IgD-negative memory B cell (primary cell): Measurements from ENCODE around the gene POLA1. TPM values are rescaled to one million over a fixed set of nuclear protein-coding genes. Genes with fewer than 3 reads are reported as not detected.

ENCODE experiments used
- H3K27ac Mint-ChIP-seq, 3 donors: one replicate each; pipeline ENCODE4 v1.8.0; 2020 to 2022; ENCODE audit warnings: mild to moderate bottlenecking in 3 of 3, mixed read lengths in 3 of 3, moderate library complexity in 1 of 3
- H3K27me3 Mint-ChIP-seq: one replicate; pipeline ENCODE4 v1.8.0; 2021; ENCODE audit warnings: mixed read lengths
- H3K36me3 Mint-ChIP-seq: one replicate; pipeline ENCODE4 v1.8.0; 2020; ENCODE audit warnings: mild to moderate bottlenecking, mixed read lengths
- H3K4me1 Mint-ChIP-seq, 3 donors: one replicate each; pipeline ENCODE4 v1.8.0; 2020 to 2022; ENCODE audit warnings: mixed read lengths in 3 of 3, mild to moderate bottlenecking in 1 of 3
- H3K4me3 Mint-ChIP-seq, 4 donors: one replicate each; pipeline ENCODE4 v1.8.0; 2020 to 2022; ENCODE audit warnings: mild to moderate bottlenecking in 4 of 4, mixed read lengths in 4 of 4, moderate library complexity in 3 of 4
- H3K9me3 Mint-ChIP-seq, 3 donors: one replicate each; pipeline ENCODE4 v1.8.0; 2020 to 2021; ENCODE audit warnings: mixed read lengths in 3 of 3, mild to moderate bottlenecking in 1 of 3
- polyA plus RNA-seq: library from polyadenylated mRNA; unstranded; fragments of 300-500 nt; fragmentation: Illumina TruSeq; gene quantifications from one replicate; pipeline ENCODE4 v1.2.3, GENCODE V29; 2021

Gene POLA1
- polyA plus RNA-seq, 1 donor from 2014 or later, result 4.3 TPM

DNA sequence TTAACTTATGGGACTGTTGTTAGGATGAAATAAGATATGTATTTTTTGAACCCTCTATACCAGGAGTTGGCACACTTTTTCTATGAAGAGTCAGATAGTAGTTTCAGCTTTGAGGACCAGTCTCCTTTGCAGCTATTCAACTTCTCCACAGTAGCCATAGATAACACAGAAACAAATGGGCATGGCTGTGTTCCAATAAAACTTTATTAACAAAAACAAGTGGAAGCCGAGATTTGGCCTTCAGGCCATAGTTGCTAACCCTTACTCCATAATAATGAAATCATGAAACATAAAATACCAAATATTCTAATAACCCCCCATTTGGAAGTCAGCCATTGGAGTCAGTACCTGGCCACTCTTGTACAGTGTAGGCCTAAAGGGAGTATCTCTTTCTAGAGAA is 291.4 kb downstream of the POLA1 start:
- H3K9me3 Mint-ChIP-seq, result peaks cover 0 to 3% (median 0%) of the 10 kb centered on the region in 3 donors
- H3K27ac Mint-ChIP-seq, result no peak overlapping the region
- H3K36me3 Mint-ChIP-seq, result no peaks in the 10 kb centered on the region
- no peaks in the 10 kb centered on the region for H3K4me1 Mint-ChIP-seq
- H3K27me3 Mint-ChIP-seq, result no peaks in the 10 kb centered on the region
- no peak overlapping the region for H3K4me3 Mint-ChIP-seq

DNA sequence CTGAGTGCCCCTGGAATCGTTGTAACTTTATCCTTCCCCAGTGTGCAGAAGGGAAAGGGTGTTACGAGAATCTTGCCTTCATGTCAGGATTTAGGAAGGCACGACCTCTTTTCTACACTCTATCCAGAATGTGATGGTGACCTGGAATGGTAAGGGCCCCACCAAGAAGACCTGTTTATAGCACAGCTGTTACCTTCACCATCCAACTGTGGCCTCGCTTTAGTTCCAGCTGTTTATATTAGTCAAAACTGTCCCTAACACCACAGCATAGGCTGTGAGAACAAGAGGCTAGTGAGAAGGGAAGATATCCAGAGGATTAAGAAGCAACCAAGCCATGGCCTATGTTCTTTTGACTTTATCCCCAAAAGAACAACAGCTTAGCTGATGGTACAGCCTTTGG is 294.0 kb downstream of the POLA1 start:
- Mint-ChIP-seq H3K36me3 (peaks cover 4% of the 10 kb centered on the region), H3K27me3 (no peaks in the 10 kb centered on the region), H3K4me1 (no peaks in the 10 kb centered on the region), H3K4me3 (no peak overlapping the region), H3K9me3 (peaks cover 0 to 3% (median 0%) of the 10 kb centered on the region in 3 donors), H3K27ac (no peak overlapping the region)

DNA sequence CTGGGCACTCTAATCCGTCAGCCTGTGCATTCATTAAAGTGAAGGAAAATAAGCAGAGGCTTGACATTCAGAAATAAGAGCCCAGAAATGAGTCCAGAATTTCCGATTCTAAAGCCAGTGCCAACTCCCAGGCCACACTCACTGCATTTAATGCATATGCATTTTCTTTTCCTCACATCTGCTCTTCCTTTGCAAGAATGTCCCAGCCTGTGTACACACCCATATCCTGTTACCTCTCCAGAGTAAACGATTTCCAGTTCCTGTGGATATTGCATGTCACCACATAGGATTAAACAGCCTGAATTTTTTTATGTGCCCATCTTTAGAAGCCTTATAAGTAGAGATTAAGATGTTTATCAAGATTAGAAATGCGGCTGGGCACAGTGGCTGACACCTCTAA is 294.6 kb downstream of the POLA1 start:
- H3K27me3 Mint-ChIP-seq, result no peaks in the 10 kb centered on the region
- H3K36me3 Mint-ChIP-seq, result peaks cover 4% of the 10 kb centered on the region
- no peak overlapping the region for H3K27ac Mint-ChIP-seq
- no peaks in the 10 kb centered on the region for H3K4me1 Mint-ChIP-seq
- peak overlapping the region in 1 of 4 donors; percentile 30 for H3K4me3 Mint-ChIP-seq
- H3K9me3 Mint-ChIP-seq, result peaks cover 0 to 3% (median 0%) of the 10 kb centered on the region in 3 donors

DNA sequence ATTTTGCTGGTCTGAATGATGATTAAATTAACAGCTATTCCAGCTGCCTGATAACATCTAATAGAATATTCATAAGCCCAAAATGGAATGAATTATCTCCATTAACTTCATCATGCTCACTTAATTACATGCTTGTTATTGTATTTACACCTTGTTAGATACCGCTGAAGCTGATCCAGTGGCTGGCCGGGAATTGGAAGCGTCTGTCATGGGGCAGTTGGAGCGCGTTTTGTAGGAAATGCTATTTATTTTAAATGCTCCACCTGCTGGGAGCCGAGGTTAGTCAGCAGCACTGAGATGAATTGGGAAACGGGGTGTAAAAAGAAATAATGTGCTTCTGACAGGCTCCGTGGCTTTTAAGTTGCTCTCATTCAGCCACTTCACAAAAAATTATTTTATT is 296.8 kb downstream of the POLA1 start:
- Mint-ChIP-seq H3K9me3 (no peaks in the 10 kb centered on the region), H3K36me3 (peaks cover 6% of the 10 kb centered on the region), H3K4me1 (no peaks in the 10 kb centered on the region), H3K27me3 (peaks cover 3% of the 10 kb centered on the region), H3K27ac (no peak overlapping the region), H3K4me3 (no peak overlapping the region)

DNA sequence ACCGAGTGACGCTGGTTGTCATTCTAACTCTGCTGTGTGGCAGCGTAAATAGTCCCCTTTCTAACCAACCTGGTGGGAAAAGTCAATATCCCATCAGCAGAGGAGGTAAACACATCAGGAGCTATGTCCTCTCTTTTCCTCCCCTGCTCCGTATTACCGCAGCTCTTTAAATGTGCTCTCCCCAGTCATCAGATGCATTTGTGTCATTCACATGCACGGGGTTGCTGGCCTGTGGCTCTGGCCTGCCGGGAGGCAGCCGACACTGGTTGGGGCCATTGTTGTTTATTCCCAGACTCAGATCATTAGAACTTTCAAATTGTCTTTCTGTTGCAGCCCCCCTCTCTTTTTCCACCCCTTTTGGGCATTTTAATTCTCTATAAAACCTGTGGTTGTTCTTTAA is 300.2 kb downstream of the POLA1 start:
- H3K4me3 Mint-ChIP-seq, result no peak overlapping the region

DNA sequence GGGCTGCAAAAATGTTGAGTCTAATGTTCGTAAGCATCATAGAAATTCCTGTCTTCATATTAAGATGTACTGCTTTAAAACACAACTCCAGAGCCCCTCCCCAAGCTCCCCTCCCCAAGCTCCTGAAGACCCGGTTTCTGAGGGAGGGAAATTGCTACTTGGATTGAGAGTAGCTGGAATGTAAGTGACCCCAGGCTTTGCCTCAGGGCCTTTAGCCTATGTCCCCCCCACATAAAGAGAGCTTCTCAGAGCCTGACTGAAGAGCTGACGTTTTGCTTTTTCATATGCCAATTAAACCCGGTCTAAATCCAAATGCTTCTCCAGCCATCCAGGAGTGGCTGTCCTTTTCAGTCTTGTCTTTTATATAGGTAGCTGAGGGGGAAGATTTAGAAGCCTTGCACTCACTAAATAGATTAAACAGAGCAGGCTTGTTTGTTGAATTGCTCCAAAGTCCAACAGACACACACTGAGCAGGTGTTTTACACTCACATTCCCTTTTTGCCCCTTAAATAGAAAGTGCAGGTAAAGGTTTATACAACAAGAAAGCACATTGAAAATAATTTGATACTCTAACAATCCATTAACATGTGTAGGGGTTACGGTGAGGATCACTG is 302.5 kb downstream of the POLA1 start:
- peaks cover 5% of the 10 kb centered on the region for H3K27me3 Mint-ChIP-seq
- no peak overlapping the region for H3K4me3 Mint-ChIP-seq
- H3K4me1 Mint-ChIP-seq, result no peaks in the 10 kb centered on the region
- no peaks in the 10 kb centered on the region for H3K9me3 Mint-ChIP-seq
- peaks cover 10% of the 10 kb centered on the region for H3K36me3 Mint-ChIP-seq
- H3K27ac Mint-ChIP-seq, result no peak overlapping the region

More for the DNA sequence above, 300.2 kb downstream of the POLA1 start:
- Mint-ChIP-seq H3K27ac (peak overlapping the region in 1 of 3 donors; percentile 71), H3K4me1 (no peaks in the 10 kb centered on the region), H3K9me3 (no peaks in the 10 kb centered on the region), H3K36me3 (peaks cover 6% of the 10 kb centered on the region), H3K27me3 (peaks cover 5% of the 10 kb centered on the region)

DNA sequence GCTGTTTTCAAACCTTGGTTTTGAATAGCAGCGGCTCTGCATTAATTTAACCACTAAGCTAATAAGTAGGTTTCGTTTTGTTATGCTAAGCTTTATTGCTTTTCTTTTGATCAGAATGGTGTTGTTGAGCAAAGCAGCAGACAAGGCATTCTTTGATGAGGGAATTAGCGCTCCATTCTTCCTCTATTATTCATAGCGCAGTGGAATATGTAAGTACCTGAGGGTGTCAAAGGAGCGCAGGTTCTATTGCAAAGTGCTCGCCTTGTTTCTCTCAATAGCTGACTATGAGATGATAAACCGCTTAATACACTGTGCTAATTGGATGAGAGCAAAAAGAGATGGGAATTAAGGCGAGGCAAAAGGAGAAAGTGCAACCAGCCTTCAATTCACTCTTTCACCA is 305.8 kb downstream of the POLA1 start:
- Mint-ChIP-seq H3K9me3 (peaks cover 0 to 3% (median 0%) of the 10 kb centered on the region in 3 donors), H3K27me3 (peaks cover 20% of the 10 kb centered on the region), H3K4me1 (peaks cover 0 to 3% (median 2%) of the 10 kb centered on the region in 3 donors), H3K27ac (no peak overlapping the region), H3K4me3 (no peak overlapping the region), H3K36me3 (peaks cover 7% of the 10 kb centered on the region)

DNA sequence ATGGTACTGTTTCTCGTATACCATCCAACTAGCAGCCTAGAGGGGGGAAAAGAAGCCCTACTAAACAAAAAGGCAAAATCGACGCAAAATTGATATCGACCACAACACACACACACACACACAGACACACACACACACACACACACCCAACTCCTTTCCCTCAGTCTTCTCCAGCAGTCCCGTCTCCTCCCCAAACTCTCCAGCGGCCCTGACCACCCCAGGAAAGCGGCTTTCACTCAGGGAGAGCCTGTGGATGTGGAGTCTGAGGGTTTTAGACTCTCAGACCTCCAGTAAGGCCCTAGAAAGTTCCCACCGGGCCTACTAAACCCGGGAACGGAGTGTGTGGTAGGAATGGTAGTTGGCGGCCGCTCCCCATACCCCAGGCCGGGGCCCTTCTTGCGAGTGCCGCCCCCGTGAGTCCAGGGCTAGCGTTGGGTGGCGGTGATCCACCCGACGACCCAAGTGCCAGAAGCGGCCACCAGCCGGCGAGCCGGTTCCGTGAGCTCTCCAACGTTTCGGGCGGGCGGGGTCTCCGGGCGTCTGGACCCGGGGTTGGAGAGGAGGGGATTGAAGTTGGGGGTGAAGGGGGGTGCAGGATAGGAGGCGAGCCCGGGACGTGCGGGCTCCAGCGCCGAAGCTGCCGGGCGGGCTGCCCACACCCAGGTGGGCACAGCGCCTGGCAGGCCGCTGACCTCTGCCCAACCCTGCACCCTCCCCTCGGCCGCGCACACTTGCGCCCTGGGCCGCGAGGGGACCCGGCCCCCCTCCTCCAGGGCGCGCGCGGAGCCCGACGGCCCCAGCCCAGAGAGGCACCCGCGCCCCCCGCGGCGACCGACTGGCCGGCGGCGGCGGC is 308.3 kb downstream of the POLA1 start:
- peaks cover 27% of the 10 kb centered on the region for H3K27me3 Mint-ChIP-seq
- H3K4me3 Mint-ChIP-seq, result peak overlapping the region in 2 of 4 donors; percentile 3 to 71
- H3K9me3 Mint-ChIP-seq, result peaks cover 0 to 3% (median 0%) of the 10 kb centered on the region in 3 donors
- peaks cover 5% of the 10 kb centered on the region for H3K36me3 Mint-ChIP-seq
- peaks cover 0 to 8% (median 8%) of the 10 kb centered on the region in 3 donors for H3K4me1 Mint-ChIP-seq
- no peak overlapping the region for H3K27ac Mint-ChIP-seq

DNA sequence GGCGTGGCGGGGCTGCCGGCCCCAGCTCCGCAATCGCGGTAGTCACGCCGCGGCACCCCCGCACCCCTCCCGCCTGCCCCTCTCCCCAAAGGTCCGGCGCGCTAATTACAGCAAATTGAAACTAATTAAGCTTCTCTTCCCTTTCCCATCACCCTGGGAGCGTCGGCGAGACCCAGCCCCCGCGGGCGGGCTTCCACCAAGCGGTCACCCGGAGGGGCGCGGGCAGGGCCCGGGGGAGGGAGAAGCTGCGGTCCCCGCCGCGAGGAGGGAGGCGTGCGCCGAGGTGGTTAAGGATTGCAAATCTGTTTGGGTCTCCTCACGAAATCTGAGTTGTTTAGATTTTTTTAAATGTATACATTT is 308.9 kb downstream of the POLA1 start:
- peak overlapping the region in 2 of 4 donors; percentile 17 to 70 for H3K4me3 Mint-ChIP-seq
- peaks cover 0 to 8% (median 8%) of the 10 kb centered on the region in 3 donors for H3K4me1 Mint-ChIP-seq
- H3K27ac Mint-ChIP-seq, result no peak overlapping the region
- H3K36me3 Mint-ChIP-seq, result peaks cover 5% of the 10 kb centered on the region
- peaks cover 0 to 3% (median 0%) of the 10 kb centered on the region in 3 donors for H3K9me3 Mint-ChIP-seq
- H3K27me3 Mint-ChIP-seq, result peaks cover 29% of the 10 kb centered on the region

DNA sequence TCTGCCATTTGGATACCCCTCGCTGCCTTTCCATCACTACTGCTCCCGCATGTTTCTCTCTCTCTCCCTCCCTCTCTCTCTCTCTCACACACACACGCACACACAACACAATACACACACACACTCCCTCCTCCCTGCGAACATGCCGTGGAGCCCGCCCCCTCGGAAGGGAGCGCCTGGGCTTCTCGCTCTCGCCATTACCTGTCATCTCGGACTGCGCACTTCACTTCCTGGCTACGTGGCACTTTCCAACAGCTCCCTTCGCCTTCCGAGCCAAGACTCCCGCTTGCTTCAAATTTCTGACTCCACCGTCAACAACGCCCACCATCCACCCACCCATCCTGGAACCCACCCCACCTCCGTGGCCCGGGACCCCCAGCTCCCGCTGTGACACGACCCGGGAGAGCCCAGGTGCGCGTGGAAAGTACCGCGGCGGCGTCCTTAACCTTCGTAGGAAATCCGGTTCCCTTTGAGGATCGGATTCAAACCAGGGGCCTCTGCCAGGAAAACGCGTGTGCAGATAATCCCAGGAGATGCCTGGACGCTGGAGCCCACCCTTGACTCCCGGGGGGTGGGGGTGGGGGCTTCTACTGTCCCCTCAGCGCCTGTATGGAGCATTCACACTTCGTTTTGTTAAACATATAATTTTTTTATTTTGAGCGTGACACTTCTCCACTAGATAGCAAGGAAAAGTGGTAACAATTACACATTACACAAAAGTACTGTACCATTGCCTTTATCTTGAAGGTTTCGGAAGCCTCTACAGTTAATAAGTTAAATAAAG is 309.5 kb downstream of the POLA1 start:
- H3K4me1 Mint-ChIP-seq, result peaks cover 0 to 8% (median 8%) of the 10 kb centered on the region in 3 donors
- peaks cover 33% of the 10 kb centered on the region for H3K27me3 Mint-ChIP-seq
- H3K4me3 Mint-ChIP-seq, result peak overlapping the region in 3 of 4 donors; percentile 17 to 70 (median 21)

DNA sequence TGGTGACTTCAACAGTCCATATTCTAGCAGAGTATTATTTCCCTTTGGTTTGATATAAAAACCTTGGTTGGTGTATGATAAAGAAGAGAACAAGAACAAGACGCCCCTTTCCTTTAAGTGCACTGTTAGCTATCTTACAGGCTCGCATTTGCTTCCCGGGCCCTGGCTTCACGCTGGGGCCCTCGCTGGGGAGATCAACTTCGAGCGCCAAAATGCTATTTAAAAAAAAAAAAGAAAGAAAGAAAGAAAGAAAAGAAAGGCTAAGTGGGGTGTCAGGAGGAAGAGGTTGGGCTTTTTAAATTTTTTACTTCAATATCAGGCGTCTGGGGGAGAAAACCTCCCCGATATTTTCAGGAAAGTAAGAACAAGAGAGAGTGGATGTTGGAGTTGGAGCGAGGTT is 310.3 kb downstream of the POLA1 start:
- Mint-ChIP-seq H3K4me1 (peaks cover 0 to 8% (median 8%) of the 10 kb centered on the region in 3 donors), H3K36me3 (peaks cover 5% of the 10 kb centered on the region), H3K27me3 (peaks cover 33% of the 10 kb centered on the region), H3K9me3 (peaks cover 0 to 3% (median 0%) of the 10 kb centered on the region in 3 donors), H3K27ac (peak overlapping the region in 1 of 3 donors; percentile 53), H3K4me3 (peak overlapping the region in 2 of 4 donors; percentile 32 to 39)

More for the DNA sequence above, 309.5 kb downstream of the POLA1 start:
- H3K27ac Mint-ChIP-seq, result no peak overlapping the region
- H3K36me3 Mint-ChIP-seq, result peaks cover 5% of the 10 kb centered on the region
- H3K9me3 Mint-ChIP-seq, result peaks cover 0 to 3% (median 0%) of the 10 kb centered on the region in 3 donors

DNA sequence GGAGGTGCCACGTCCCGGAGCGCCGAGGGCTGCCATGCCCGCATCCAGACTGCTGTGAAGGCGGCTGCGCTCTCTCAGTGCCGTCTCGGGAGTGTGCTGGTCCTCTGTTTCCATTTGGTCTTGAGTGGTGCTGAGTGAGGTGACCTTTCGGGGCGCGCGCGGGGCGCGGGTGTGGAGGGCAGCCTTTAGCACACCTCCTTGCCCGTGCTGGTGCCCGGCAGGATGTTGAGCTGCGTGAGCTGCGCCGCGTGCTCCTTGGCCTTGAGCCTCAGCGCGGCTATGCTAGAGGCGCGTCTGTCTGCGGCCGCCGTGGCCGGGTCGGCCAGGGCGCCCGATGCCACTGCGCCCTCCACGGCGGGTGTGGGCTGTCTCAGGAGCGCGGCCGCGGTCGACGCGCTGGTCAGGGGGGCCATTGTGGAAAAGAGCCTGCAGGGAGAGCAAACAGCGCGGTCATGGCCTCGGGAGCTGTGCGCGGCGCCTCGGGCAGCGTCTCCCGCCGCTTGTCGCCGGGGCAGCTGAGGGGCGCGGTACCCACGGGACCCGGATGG is 310.8 kb downstream of the POLA1 start:
- Mint-ChIP-seq H3K27me3 (peaks cover 37% of the 10 kb centered on the region), H3K4me1 (peaks cover 0 to 8% (median 8%) of the 10 kb centered on the region in 3 donors), H3K27ac (peak overlapping the region in 1 of 3 donors; percentile 53), H3K36me3 (peaks cover 2% of the 10 kb centered on the region), H3K9me3 (peaks cover 0 to 3% (median 0%) of the 10 kb centered on the region in 3 donors), H3K4me3 (peak overlapping the region; percentile 32 to 60 (median 40))

DNA sequence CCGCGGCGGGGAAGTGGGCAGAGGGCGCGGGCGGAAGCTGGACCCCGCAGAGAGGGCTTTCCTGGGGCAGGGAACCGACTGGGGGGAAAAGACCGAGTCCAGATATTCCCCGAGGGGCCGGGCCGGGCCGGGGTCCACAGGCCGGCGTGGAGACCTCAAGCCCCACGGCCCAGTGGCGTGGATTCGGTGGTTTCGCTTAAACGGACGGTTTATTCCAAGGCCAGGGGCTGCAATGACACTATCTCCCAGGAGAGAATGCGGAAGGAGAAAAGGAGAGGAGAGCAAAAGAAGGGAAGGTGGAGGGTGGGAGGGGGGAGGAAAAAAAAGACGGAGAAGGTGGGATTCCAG is 311.3 kb downstream of the POLA1 start:
- no peak overlapping the region for H3K27ac Mint-ChIP-seq
- no peaks in the 10 kb centered on the region for H3K36me3 Mint-ChIP-seq
- no peak overlapping the region for H3K4me3 Mint-ChIP-seq
- peaks cover 0 to 3% (median 0%) of the 10 kb centered on the region in 3 donors for H3K9me3 Mint-ChIP-seq
- H3K4me1 Mint-ChIP-seq, result peaks cover 0 to 8% (median 8%) of the 10 kb centered on the region in 3 donors
- peaks cover 39% of the 10 kb centered on the region for H3K27me3 Mint-ChIP-seq

DNA sequence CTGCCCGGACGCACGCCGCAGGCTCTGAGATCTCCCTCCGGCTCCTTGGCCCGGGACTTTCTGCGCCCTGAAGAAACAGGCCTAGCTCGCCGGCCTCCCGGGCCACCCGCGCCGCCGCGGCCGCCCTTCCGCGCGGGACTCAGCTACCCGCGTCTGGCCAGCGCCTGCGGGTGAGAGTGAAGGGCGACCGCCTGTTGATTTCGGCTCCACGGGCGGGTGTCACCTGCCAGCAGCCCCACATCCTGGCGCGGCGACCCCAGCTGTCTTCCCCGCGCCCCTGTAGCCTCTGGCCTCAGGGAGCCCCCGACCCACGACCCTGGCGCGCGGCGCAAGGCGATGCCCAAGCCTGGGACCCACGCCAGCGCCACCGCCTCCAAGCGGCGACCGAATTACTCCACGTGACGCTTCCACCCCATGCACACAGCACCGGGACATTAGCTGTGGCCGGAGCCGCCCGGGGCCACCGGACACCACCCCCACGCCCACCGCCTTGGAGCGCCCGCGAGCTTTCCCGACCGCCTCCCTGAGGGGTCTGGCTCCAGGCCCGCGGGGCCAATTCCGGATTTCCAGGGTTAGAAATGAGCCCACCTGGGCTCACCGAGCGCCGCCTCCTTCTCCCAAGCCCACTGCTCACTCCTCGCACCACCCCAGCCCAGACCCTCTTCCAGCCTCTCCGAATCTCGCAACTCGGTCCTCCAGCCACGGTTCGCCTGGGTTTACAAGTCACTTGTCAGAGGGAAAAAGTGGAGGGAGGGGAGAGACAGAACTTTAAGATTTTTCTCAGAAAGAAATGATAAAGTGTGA is 311.9 kb downstream of the POLA1 start:
- Mint-ChIP-seq H3K4me1 (peaks cover 0 to 8% (median 8%) of the 10 kb centered on the region in 3 donors), H3K27me3 (peaks cover 43% of the 10 kb centered on the region), H3K9me3 (peaks cover 0 to 3% (median 0%) of the 10 kb centered on the region in 3 donors), H3K27ac (no peak overlapping the region), H3K4me3 (no peak overlapping the region), H3K36me3 (no peaks in the 10 kb centered on the region)
